OCI-LY1 (cell line): Measurements from ENCODE around the gene SLC4A2.

ENCODE experiments used
- EZH2 ChIP-seq: fragments of 200-600 bp; sonication (generic), shearing (Covaris generic); IDR thresholded peaks from 2 replicates; pipeline ENCODE4 v1.8.0; 2017; ENCODE audit warnings: borderline replicate concordance, mixed run types, mild to moderate bottlenecking, antibody characterized with exemption, low read length, moderate library complexity, mixed read lengths
- TF ChIP-seq, protein P1 (sequence below): fragments of 200-600 bp; sonication (generic), shearing (Covaris generic); IDR thresholded peaks from 2 replicates; pipeline ENCODE4 v1.5.1; 2017; ENCODE audit warnings: mild to moderate bottlenecking, antibody characterized with exemption, low read length, moderate library complexity, mixed read lengths

DNA sequence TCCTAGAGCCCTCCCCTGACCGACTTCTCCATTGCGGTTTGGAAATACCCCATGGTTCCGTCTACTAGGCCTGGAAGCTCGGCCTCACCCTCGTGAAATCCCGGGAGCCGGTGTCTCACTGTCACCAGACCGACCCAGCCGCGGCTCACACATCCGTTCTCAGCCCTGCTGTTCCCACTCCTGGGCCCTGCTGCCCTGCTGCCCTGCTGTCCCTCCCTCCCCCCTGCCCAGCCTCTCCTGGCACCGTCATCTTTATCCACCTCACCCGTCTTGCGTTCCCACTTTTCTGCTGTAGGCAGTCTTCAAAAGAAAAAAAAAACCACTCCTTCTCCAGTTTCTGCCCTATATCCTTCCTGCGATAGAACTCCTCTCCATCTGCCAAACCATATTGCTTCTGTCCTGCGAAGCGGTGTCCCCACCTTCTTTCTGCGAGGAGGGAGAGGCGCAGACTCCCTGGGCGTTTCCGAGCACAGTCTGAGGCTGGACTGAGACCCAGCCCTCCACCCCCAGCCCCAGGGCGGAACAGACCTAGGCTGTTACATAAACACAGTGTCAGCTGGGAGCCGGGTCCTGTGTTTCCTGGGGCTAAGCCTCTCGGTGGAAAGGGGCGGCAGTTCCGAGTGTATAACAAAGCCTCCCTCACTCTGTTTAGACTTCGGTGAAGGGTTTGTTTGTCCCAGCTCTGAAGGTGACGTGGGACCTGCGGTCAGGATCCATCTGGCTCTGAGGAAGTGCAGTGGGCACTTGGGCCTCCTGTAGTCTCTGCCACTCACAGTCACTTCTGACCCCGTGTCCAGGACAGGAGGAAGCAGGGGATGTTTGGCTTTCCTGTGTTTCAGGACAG is 29.7 kb downstream of the SLC4A2 start:
- TF ChIP-seq, protein P1, sequence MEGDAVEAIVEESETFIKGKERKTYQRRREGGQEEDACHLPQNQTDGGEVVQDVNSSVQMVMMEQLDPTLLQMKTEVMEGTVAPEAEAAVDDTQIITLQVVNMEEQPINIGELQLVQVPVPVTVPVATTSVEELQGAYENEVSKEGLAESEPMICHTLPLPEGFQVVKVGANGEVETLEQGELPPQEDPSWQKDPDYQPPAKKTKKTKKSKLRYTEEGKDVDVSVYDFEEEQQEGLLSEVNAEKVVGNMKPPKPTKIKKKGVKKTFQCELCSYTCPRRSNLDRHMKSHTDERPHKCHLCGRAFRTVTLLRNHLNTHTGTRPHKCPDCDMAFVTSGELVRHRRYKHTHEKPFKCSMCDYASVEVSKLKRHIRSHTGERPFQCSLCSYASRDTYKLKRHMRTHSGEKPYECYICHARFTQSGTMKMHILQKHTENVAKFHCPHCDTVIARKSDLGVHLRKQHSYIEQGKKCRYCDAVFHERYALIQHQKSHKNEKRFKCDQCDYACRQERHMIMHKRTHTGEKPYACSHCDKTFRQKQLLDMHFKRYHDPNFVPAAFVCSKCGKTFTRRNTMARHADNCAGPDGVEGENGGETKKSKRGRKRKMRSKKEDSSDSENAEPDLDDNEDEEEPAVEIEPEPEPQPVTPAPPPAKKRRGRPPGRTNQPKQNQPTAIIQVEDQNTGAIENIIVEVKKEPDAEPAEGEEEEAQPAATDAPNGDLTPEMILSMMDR = no peak
- no peak for TF ChIP-seq EZH2
